Neuronal stem cell (in vitro differentiated cells): Measurements from ENCODE around the gene PAPPA.

Source experiments
- DNase-seq: peaks from one replicate; pipeline ENCODE4 v3.0.0-alpha.2; 2013; ENCODE audit warnings: low spot score
- H2AFZ ChIP-seq: one replicate; pipeline ENCODE4 v1.6.1; 2013; ENCODE audit warnings: mild to moderate bottlenecking, low read length, inconsistent platforms
- H2AK5ac ChIP-seq: 2 replicates; pipeline ENCODE4 v1.6.1; 2013; ENCODE audit warnings: low read depth, mild to moderate bottlenecking, inconsistent platforms, low read length, moderate library complexity, mixed read lengths
- H2BK120ac ChIP-seq: 2 replicates; pipeline ENCODE4 v1.6.1; 2013; ENCODE audit warnings: low read depth, mild to moderate bottlenecking, inconsistent platforms, low read length, moderate library complexity, mixed read lengths
- H2BK12ac ChIP-seq: one replicate; pipeline ENCODE4 v1.6.1; 2013; ENCODE audit warnings: low read length, inconsistent platforms
- H2BK15ac ChIP-seq: 2 replicates; pipeline ENCODE4 v1.6.1; 2013; ENCODE audit warnings: mild to moderate bottlenecking, low read length, inconsistent platforms, mixed read lengths
- H2BK5ac ChIP-seq: one replicate; pipeline ENCODE4 v1.6.1; 2013; ENCODE audit warnings: inconsistent platforms, mild to moderate bottlenecking, low read length, moderate library complexity
- H3K14ac ChIP-seq: one replicate; pipeline ENCODE4 v1.6.1; 2013; ENCODE audit warnings: low read length, inconsistent platforms
- H3K18ac ChIP-seq: 2 replicates; pipeline ENCODE4 v1.6.1; 2013; ENCODE audit warnings: low read length, inconsistent platforms
- H3K23ac ChIP-seq: 2 replicates; pipeline ENCODE4 v1.6.1; 2013; ENCODE audit warnings: low read depth, mild to moderate bottlenecking, mixed read lengths, low read length, inconsistent platforms; ENCODE audit not compliant: poor library complexity
- H3K27ac ChIP-seq: replicated peaks from 3 replicates; pipeline ENCODE4 v1.5.1; 2013; ENCODE audit warnings: low read length, inconsistent platforms
- H3K27me3 ChIP-seq, 3 experiments: 2 replicates each; pipeline ENCODE4 v1.6.1; 2013; ENCODE audit warnings: low read length in 3 of 3, mild to moderate bottlenecking in 2 of 3, inconsistent platforms in 1 of 3, low read depth in 1 of 3, mixed read lengths in 1 of 3, moderate library complexity in 1 of 3; ENCODE audit not compliant: control insufficient read depth in 3 of 3, insufficient read depth in 3 of 3
- H3K36me3 ChIP-seq, 2 donors: replicated peaks in 1 of 2; 2 replicates each; pipeline ENCODE4 v1.6.1; 2013; ENCODE audit warnings: low read length in 2 of 2; ENCODE audit not compliant: control insufficient read depth in 2 of 2, insufficient read depth in 2 of 2
- H3K4ac ChIP-seq: 2 replicates; pipeline ENCODE4 v1.6.1; 2013; ENCODE audit warnings: inconsistent platforms, mild to moderate bottlenecking, low read length, moderate library complexity
- H3K4me1 ChIP-seq, 2 donors: 1 replicate in 1 of 2; 2 replicates in 1 of 2; pipeline ENCODE4 v1.6.1; 2013; ENCODE audit warnings: low read length in 2 of 2, low read depth in 1 of 2; ENCODE audit not compliant: control insufficient read depth in 2 of 2, insufficient read depth in 1 of 2
- H3K4me2 ChIP-seq: one replicate; pipeline ENCODE4 v1.6.1; 2013; ENCODE audit warnings: mild to moderate bottlenecking, low read length, inconsistent platforms; ENCODE audit not compliant: insufficient read depth, poor library complexity, severe bottlenecking
- H3K4me3 ChIP-seq, 2 donors: 2 replicates each; pipeline ENCODE4 v1.5.1; 2013; ENCODE audit warnings: low read length in 2 of 2, mild to moderate bottlenecking in 2 of 2, inconsistent platforms in 1 of 2, moderate library complexity in 1 of 2
- H3K79me1 ChIP-seq: one replicate; pipeline ENCODE4 v1.6.1; 2013; ENCODE audit warnings: low read depth, mild to moderate bottlenecking, inconsistent platforms, low read length, moderate library complexity
- H3K9ac ChIP-seq: one replicate; pipeline ENCODE4 v1.6.1; 2013; ENCODE audit warnings: mild to moderate bottlenecking, low read depth, low read length, inconsistent platforms; ENCODE audit not compliant: poor library complexity
- H3K9me3 ChIP-seq, 2 donors: replicated peaks in 1 of 2; 2 replicates each; pipeline versions ENCODE3 to v1.6.1; 2013; ENCODE audit warnings: low read length in 2 of 2, mild to moderate bottlenecking in 2 of 2, inconsistent platforms in 1 of 2, low read depth in 1 of 2, mixed read lengths in 1 of 2, moderate library complexity in 1 of 2; ENCODE audit not compliant: control insufficient read depth in 2 of 2, insufficient read depth in 1 of 2
- H4K8ac ChIP-seq: one replicate; pipeline ENCODE4 v1.6.1; 2013; ENCODE audit warnings: low read depth, mild to moderate bottlenecking, inconsistent platforms, low read length, moderate library complexity
- H4K91ac ChIP-seq: one replicate; pipeline ENCODE4 v1.6.1; 2013; ENCODE audit warnings: low read length, low read depth, mild to moderate bottlenecking, inconsistent platforms; ENCODE audit not compliant: poor library complexity
- WGBS, 2 donors: extraction: QIAGEN DNeasy Blood & Tissue Kit; methylation state at CpG; one replicate each; pipeline ENCODE4 v1.1.7; 2013; ENCODE audit warnings: missing lambda C conversion rate in 2 of 2, mixed read lengths in 1 of 2; ENCODE audit not compliant: insufficient read length in 2 of 2, insufficient replicate concordance in 1 of 2; ENCODE audit errors: extremely low coverage in 2 of 2; 5-methylcytosine and 5-hydroxymethylcytosine counted together

The PAPPA gene

DNA sequence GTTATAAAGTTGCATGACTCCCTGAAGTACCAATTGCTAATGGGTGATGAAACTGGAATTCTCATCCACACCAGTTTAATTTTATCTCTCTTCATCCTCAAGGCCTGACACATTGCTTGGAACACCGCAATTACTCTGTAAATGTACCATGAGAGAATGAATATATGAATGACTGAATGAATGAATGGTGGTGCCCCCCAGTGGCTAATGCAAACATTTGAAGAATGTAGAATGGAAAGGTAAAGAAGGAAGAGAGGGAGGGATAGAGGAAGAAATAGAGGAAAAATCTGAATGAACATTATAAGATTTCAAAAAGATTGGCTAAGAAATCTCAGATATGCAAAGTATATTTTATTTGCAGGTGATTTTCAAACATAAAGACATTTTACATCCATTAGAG is 13.1 kb downstream of the PAPPA start:
- no peak overlapping the region for H3K4me2 ChIP-seq
- H3K14ac ChIP-seq: no peak overlapping the region
- H3K27ac ChIP-seq: no peak overlapping the region
- H3K9ac ChIP-seq: no peak overlapping the region
- H4K8ac ChIP-seq: no peak overlapping the region
- no peak overlapping the region for H2AFZ ChIP-seq
- H2BK15ac ChIP-seq: no peak overlapping the region
- H3K27me3 ChIP-seq: no peaks in the 10 kb centered on the region
- no peak overlapping the region for H4K91ac ChIP-seq
- H3K23ac ChIP-seq: no peak overlapping the region
- H3K18ac ChIP-seq: no peak overlapping the region
- H2BK5ac ChIP-seq: no peak overlapping the region
- no peak overlapping the region for H2AK5ac ChIP-seq
- H2BK120ac ChIP-seq: no peak overlapping the region
- WGBS, 2 donors: no CpG with 5 or more reads among the region's 1 CpG
- H3K9me3 ChIP-seq: peaks cover 0 to 14% of the 10 kb centered on the region in 2 donors
- H3K4ac ChIP-seq: no peak overlapping the region
- H3K4me3 ChIP-seq: no peak overlapping the region
- H3K36me3 ChIP-seq: peaks cover 0 to 10% of the 10 kb centered on the region in 2 donors
- no peak overlapping the region for H2BK12ac ChIP-seq
- no peaks in the 10 kb centered on the region for H3K79me1 ChIP-seq
- no peak for DNase-seq
- H3K4me1 ChIP-seq: no peaks in the 10 kb centered on the region

DNA sequence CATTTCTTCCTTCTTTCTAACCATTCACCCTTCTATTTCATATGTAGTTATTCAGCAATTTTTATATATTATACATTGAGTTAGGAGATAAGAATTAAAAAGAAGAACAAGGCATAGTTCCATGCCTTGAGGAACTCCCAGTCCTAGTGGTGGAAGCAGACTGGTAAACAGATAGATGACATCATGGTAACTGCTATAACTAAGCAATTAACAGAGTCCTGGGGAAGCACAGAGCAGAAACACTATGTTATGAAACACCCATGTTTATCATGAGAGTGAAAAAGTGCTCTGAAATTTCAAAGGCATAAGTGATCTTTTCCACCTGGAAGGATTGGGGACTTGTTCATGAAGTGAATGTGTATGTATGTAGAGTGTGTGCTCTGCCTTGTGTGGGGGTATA is 14.6 kb downstream of the PAPPA start:
- Histone ChIP-seq H2AK5ac (no peak overlapping the region), H4K91ac (no peak overlapping the region), H3K14ac (no peak overlapping the region), H2BK12ac (no peak overlapping the region), H3K36me3 (peaks cover 0 to 9% of the 10 kb centered on the region in 2 donors), H3K4me3 (no peak overlapping the region), H3K27me3 (no peaks in the 10 kb centered on the region), H3K18ac (no peak overlapping the region), H3K4me2 (no peak overlapping the region), H3K27ac (no peak overlapping the region), H2BK15ac (no peak overlapping the region), H3K9ac (no peak overlapping the region), H3K23ac (no peak overlapping the region), H2BK120ac (no peak overlapping the region), H4K8ac (no peak overlapping the region), H3K4me1 (no peaks in the 10 kb centered on the region), H2AFZ (no peak overlapping the region), H3K9me3 (peaks cover 0 to 8% of the 10 kb centered on the region in 2 donors), H2BK5ac (no peak overlapping the region), H3K4ac (no peak overlapping the region), H3K79me1 (no peaks in the 10 kb centered on the region)
- no peak for DNase-seq

DNA sequence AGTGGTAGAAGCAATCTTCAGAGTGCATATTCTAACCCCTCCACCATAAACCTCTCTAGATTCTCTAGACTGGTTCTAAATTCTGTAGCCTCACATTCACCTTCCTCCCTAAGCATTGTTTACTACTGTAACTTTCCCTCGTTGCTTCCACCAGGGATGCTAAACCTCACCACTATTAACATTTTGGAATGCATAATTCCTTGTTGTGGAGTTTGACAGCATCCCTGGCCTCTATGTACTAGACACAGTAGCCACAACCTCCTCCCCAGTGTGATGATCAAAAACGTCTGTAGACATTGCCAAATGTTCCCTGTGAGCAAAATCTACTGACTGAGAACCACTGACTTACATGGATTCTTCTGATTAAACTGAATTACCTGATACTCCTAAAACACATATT is 18.6 kb downstream of the PAPPA start:
- H3K27me3 ChIP-seq: no peaks in the 10 kb centered on the region
- H3K18ac ChIP-seq: no peak overlapping the region
- no peak overlapping the region for H2BK120ac ChIP-seq
- H2AFZ ChIP-seq: no peak overlapping the region
- no peaks in the 10 kb centered on the region for H3K36me3 ChIP-seq
- no peak overlapping the region for H3K4me3 ChIP-seq
- no CpG with 5 or more reads among the region's 2 CpGs for WGBS, 2 donors
- H3K4me2 ChIP-seq: no peak overlapping the region
- DNase-seq: no peak
- H3K27ac ChIP-seq: no peak overlapping the region
- no peak overlapping the region for H4K91ac ChIP-seq
- no peak overlapping the region for H3K9ac ChIP-seq
- H3K9me3 ChIP-seq: no peaks in the 10 kb centered on the region
- no peak overlapping the region for H4K8ac ChIP-seq
- no peaks in the 10 kb centered on the region for H3K4me1 ChIP-seq
- H3K14ac ChIP-seq: no peak overlapping the region
- no peak overlapping the region for H3K23ac ChIP-seq
- no peak overlapping the region for H2BK12ac ChIP-seq
- no peak overlapping the region for H2AK5ac ChIP-seq
- H2BK5ac ChIP-seq: no peak overlapping the region
- no peaks in the 10 kb centered on the region for H3K79me1 ChIP-seq
- no peak overlapping the region for H2BK15ac ChIP-seq
- H3K4ac ChIP-seq: no peak overlapping the region

DNA sequence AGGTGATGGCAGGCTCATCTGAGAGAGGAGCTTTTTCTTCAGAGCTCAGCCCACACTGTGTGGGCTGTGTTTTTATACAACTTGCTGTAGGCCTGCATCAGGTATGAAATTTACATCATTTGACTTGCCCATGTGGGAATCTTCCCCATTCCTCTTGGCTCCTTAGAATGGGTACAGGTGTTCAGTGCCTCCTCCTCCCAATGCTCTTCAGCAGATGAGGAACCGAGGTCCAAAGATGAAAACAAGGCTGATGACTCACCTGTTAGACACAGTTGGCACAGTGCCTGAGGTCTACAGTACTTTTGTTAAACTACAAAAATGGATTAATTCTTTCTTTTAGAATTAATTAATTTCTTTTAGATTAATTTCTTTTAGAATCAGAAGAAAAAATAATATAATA is 20.8 kb downstream of the PAPPA start:
- no peak overlapping the region for H3K9ac ChIP-seq
- H3K27ac ChIP-seq: no peak overlapping the region
- H4K8ac ChIP-seq: no peak overlapping the region
- H3K79me1 ChIP-seq: no peaks in the 10 kb centered on the region
- no peak overlapping the region for H4K91ac ChIP-seq
- no peak overlapping the region for H2BK120ac ChIP-seq
- H2BK12ac ChIP-seq: no peak overlapping the region
- H3K4me2 ChIP-seq: no peak overlapping the region
- no peak overlapping the region for H2AK5ac ChIP-seq
- H3K4me3 ChIP-seq: no peak overlapping the region
- H3K4ac ChIP-seq: no peak overlapping the region
- no peak for DNase-seq
- no peak overlapping the region for H2AFZ ChIP-seq
- no CpG with 5 or more reads among the region's 1 CpG for WGBS, 2 donors
- H3K36me3 ChIP-seq: no peaks in the 10 kb centered on the region
- no peaks in the 10 kb centered on the region for H3K4me1 ChIP-seq
- H2BK5ac ChIP-seq: no peak overlapping the region
- no peaks in the 10 kb centered on the region for H3K9me3 ChIP-seq
- H3K14ac ChIP-seq: peak overlapping the region; percentile 59
- no peak overlapping the region for H2BK15ac ChIP-seq
- no peaks in the 10 kb centered on the region for H3K27me3 ChIP-seq
- no peak overlapping the region for H3K23ac ChIP-seq
- H3K18ac ChIP-seq: no peak overlapping the region
